Neural progenitor cell (in vitro differentiated cells): ENCODE measurements around the gene RALB. TPM values are rescaled to one million over a fixed set of nuclear protein-coding genes. Genes with fewer than 3 reads are reported as not detected.

Experiments
- DNase-seq: peaks from one replicate; pipeline ENCODE4 v3.0.0-alpha.2; 2016; ENCODE audit warnings: low spot score
- H2AFZ ChIP-seq: fragments of 200-600 bp; sonication (generic); replicated peaks from 2 replicates; pipeline ENCODE4 v1.6.1; 2016; ENCODE audit warnings: antibody characterized with exemption
- H3F3A ChIP-seq: fragments of 200-600 bp; sonication (generic); 2 replicates; pipeline ENCODE4 v1.6.1; 2016; ENCODE audit warnings: antibody characterized with exemption, low read depth
- H3K27ac ChIP-seq: fragments of 200-600 bp; sonication (generic); 2 replicates; pipeline ENCODE4 v1.5.1; 2016; ENCODE audit warnings: mild to moderate bottlenecking
- H3K27me3 ChIP-seq: fragments of 200-600 bp; sonication (generic); 2 replicates; pipeline ENCODE4 v1.6.1; 2016; ENCODE audit warnings: mild to moderate bottlenecking, moderate library complexity
- H3K36me3 ChIP-seq: fragments of 200-600 bp; sonication (generic); 2 replicates; pipeline ENCODE4 v1.5.1; 2016
- H3K4me1 ChIP-seq: fragments of 200-600 bp; sonication (generic); 2 replicates; pipeline ENCODE4 v1.6.1; 2016; ENCODE audit warnings: mixed run types
- H3K4me2 ChIP-seq: fragments of 200-600 bp; sonication (generic); 2 replicates; pipeline ENCODE4 v1.6.1; 2016
- H3K4me3 ChIP-seq: fragments of 200-600 bp; sonication (generic); 2 replicates; pipeline ENCODE4 v1.5.1; 2016
- H3K79me2 ChIP-seq: fragments of 200-600 bp; sonication (generic); 2 replicates; pipeline ENCODE4 v1.6.1; 2016; ENCODE audit warnings: low read depth
- H3K9ac ChIP-seq: fragments of 200-600 bp; sonication (generic); 2 replicates; pipeline ENCODE4 v1.6.1; 2016
- H3K9me3 ChIP-seq: fragments of 200-600 bp; sonication (generic); 2 replicates; pipeline ENCODE4 v1.5.1; 2016; ENCODE audit warnings: low read depth
- H4K20me1 ChIP-seq: fragments of 200-600 bp; sonication (generic); 2 replicates; pipeline ENCODE4 v1.6.1; 2016; ENCODE audit warnings: low read depth
- H3K27ac Mint-ChIP-seq: 3 replicates; pipeline ENCODE4 v1.8.0; 2021; ENCODE audit warnings: mixed read lengths
- H3K27me3 Mint-ChIP-seq: 2 replicates; pipeline ENCODE4 v1.8.0; 2022; ENCODE audit warnings: low read depth, mild to moderate bottlenecking, inconsistent platforms, moderate library complexity, mixed read lengths; ENCODE audit not compliant: insufficient read depth
- H3K36me3 Mint-ChIP-seq: 3 replicates; pipeline ENCODE4 v1.8.0; 2021; ENCODE audit warnings: mixed read lengths
- H3K4me1 Mint-ChIP-seq: 3 replicates; pipeline ENCODE4 v1.8.0; 2021; ENCODE audit warnings: mixed read lengths
- H3K4me3 Mint-ChIP-seq: 3 replicates; pipeline ENCODE4 v1.8.0; 2021; ENCODE audit warnings: mild to moderate bottlenecking, moderate library complexity, mixed read lengths
- H3K9me3 Mint-ChIP-seq: 3 replicates; pipeline ENCODE4 v1.8.0; 2020; ENCODE audit warnings: mixed read lengths
- EZH2 ChIP-seq: fragments of 200-600 bp; sonication (generic); IDR thresholded peaks from 2 replicates; pipeline ENCODE4 v1.6.1; 2017; ENCODE audit warnings: antibody characterized with exemption, mild to moderate bottlenecking, moderate library complexity
- EZH2phosphoT487 ChIP-seq: fragments of 200-600 bp; sonication (generic); IDR thresholded peaks from 2 replicates; pipeline ENCODE4 v1.6.1; 2017; ENCODE audit warnings: antibody characterized with exemption
- total RNA-seq: library from RNA; depleted of rRNA; stranded (reverse); fragments of >200 nt; gene quantifications from 2 replicates; pipeline ENCODE4 v1.2.3, GENCODE V29; 2015; ENCODE audit warnings: low replicate concordance
- TF ChIP-seq, protein P1 (sequence below): fragments of 200-600 bp; sonication (generic); IDR thresholded peaks from 2 replicates; pipeline ENCODE4 v1.5.1; 2017; ENCODE audit warnings: antibody characterized with exemption, mild to moderate bottlenecking

RALB gene
- total RNA-seq, 1 donor from 2014 or later = 79.8 TPM

DNA sequence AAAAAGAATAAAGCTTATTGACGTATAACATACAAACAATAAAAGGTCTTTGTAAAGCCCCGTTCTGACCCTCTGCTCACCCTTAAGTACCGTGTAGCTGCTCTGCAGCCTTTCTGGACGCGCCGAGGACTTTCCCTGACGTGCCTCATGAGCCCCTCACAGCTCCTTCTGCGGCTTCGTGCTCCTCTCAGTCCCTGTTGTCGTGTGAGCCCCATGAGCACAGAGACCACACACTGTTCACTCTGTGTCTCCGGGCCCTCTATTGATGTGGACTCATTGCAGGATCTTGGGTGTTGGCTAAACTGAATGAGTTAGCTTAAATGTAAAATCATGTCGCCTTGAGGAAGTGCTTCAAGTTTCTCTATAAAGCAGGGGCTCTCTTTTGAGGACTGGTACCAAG is 49.6 kb downstream of the RALB start:
- Histone ChIP-seq H3K27ac (no peak overlapping the region), H3K4me2 (no peak overlapping the region), H3K9me3 (no peaks in the 10 kb centered on the region), H3K27me3 (no peaks in the 10 kb centered on the region), H3K4me1 (no peaks in the 10 kb centered on the region), H3F3A (no peaks in the 10 kb centered on the region), H3K9ac (no peak overlapping the region), H2AFZ (no peak overlapping the region), H3K36me3 (no peaks in the 10 kb centered on the region), H4K20me1 (no peaks in the 10 kb centered on the region), H3K79me2 (no peaks in the 10 kb centered on the region), H3K4me3 (no peak overlapping the region)
- no peak overlapping the region for H3K4me3 Mint-ChIP-seq
- no peak for DNase-seq
- no peaks in the 10 kb centered on the region for H3K4me1 Mint-ChIP-seq
- TF ChIP-seq EZH2 = no peak
- no peak for TF ChIP-seq EZH2phosphoT487
- TF ChIP-seq, protein P1, sequence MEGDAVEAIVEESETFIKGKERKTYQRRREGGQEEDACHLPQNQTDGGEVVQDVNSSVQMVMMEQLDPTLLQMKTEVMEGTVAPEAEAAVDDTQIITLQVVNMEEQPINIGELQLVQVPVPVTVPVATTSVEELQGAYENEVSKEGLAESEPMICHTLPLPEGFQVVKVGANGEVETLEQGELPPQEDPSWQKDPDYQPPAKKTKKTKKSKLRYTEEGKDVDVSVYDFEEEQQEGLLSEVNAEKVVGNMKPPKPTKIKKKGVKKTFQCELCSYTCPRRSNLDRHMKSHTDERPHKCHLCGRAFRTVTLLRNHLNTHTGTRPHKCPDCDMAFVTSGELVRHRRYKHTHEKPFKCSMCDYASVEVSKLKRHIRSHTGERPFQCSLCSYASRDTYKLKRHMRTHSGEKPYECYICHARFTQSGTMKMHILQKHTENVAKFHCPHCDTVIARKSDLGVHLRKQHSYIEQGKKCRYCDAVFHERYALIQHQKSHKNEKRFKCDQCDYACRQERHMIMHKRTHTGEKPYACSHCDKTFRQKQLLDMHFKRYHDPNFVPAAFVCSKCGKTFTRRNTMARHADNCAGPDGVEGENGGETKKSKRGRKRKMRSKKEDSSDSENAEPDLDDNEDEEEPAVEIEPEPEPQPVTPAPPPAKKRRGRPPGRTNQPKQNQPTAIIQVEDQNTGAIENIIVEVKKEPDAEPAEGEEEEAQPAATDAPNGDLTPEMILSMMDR = no peak
- no peak overlapping the region for H3K27ac Mint-ChIP-seq
- peaks cover 13% of the 10 kb centered on the region for H3K36me3 Mint-ChIP-seq
- H3K27me3 Mint-ChIP-seq = no peaks in the 10 kb centered on the region
- no peaks in the 10 kb centered on the region for H3K9me3 Mint-ChIP-seq

GRCh38 chr2:120303177-120303576 is 50.5 kb downstream of the RALB start:
- Mint-ChIP-seq H3K4me3 (no peak overlapping the region), H3K27me3 (no peaks in the 10 kb centered on the region), H3K4me1 (no peaks in the 10 kb centered on the region), H3K27ac (no peak overlapping the region), H3K36me3 (peaks cover 10% of the 10 kb centered on the region), H3K9me3 (no peaks in the 10 kb centered on the region)
- H3K9me3 ChIP-seq = no peaks in the 10 kb centered on the region
- no peak overlapping the region for H3K9ac ChIP-seq
- H3K79me2 ChIP-seq = no peaks in the 10 kb centered on the region
- no peaks in the 10 kb centered on the region for H3K4me1 ChIP-seq
- TF ChIP-seq EZH2phosphoT487 (no peak), EZH2 (no peak)
- TF ChIP-seq, protein P1 = no peak
- H2AFZ ChIP-seq = no peak overlapping the region
- H4K20me1 ChIP-seq = no peaks in the 10 kb centered on the region
- no peaks in the 10 kb centered on the region for H3K27me3 ChIP-seq
- DNase-seq = no peak
- no peaks in the 10 kb centered on the region for H3K36me3 ChIP-seq
- H3K27ac ChIP-seq = no peak overlapping the region
- H3K4me2 ChIP-seq = no peak overlapping the region
- H3K4me3 ChIP-seq = no peak overlapping the region
- no peaks in the 10 kb centered on the region for H3F3A ChIP-seq

DNA sequence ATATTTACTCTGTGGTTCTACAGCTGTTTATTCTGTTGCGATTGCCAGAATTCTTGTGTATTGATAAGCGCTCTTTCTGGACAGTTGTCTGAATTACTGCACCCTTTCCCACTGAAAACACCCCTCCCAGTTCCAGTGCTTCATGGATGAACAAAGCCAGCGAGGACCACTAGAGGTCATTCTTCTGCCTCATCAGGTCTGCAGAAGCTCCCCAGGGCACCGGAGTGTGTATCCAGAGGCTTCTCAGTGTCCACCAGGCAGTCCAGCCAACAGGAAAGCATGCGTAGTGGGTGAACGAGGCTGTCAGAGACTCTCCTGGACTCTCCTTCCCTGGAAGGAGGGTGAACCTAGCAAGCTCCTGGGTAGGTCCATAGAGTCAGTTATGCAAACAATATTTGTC is 52.6 kb downstream of the RALB start:
- no peaks in the 10 kb centered on the region for H3K9me3 Mint-ChIP-seq
- no peak overlapping the region for H3K27ac ChIP-seq
- no peak overlapping the region for H3K9ac ChIP-seq
- no peak overlapping the region for H2AFZ ChIP-seq
- no peaks in the 10 kb centered on the region for H3K79me2 ChIP-seq
- H3K9me3 ChIP-seq = no peaks in the 10 kb centered on the region
- H3F3A ChIP-seq = no peaks in the 10 kb centered on the region
- no peaks in the 10 kb centered on the region for H4K20me1 ChIP-seq
- H3K27ac Mint-ChIP-seq = no peak overlapping the region
- peak; percentile 40 for DNase-seq
- no peaks in the 10 kb centered on the region for H3K27me3 Mint-ChIP-seq
- peaks cover 8% of the 10 kb centered on the region for H3K36me3 Mint-ChIP-seq
- no peaks in the 10 kb centered on the region for H3K36me3 ChIP-seq
- H3K4me3 Mint-ChIP-seq = no peak overlapping the region
- H3K4me1 Mint-ChIP-seq = no peaks in the 10 kb centered on the region
- H3K4me2 ChIP-seq = no peak overlapping the region
- H3K27me3 ChIP-seq = no peaks in the 10 kb centered on the region
- H3K4me1 ChIP-seq = peaks cover 3% of the 10 kb centered on the region
- TF ChIP-seq EZH2phosphoT487 = no peak
- TF ChIP-seq EZH2 = no peak
- TF ChIP-seq, protein P1 = peak; percentile 48
- no peak overlapping the region for H3K4me3 ChIP-seq
